Thoracic aorta (tissue), 2 donors: ENCODE measurements around the gene CNOT9. TPM values are rescaled to one million over a fixed set of nuclear protein-coding genes. Genes with fewer than 3 reads are reported as not detected.
"Not testable (repeated sequence)": the region's sequence is repeated elsewhere in the genome, so short reads cannot be mapped to it uniquely, and the experiment has no call there.

Experiments used
- ATAC-seq: fragments of 150-250 bp; one replicate; pipeline ENCODE4 v1.8.0; 2017; ENCODE audit warnings: low read depth; ENCODE audit not compliant: insufficient number of reproducible peaks, low FRiP score
- DNase-seq: peaks from one replicate; pipeline ENCODE4 v3.0.0-alpha.2; 2020; ENCODE audit warnings: low spot score
- H3K27ac ChIP-seq, 2 donors: fragments of 200-600 bp; sonication (generic); 1 replicate in 1 of 2; 2 replicates in 1 of 2; pipeline ENCODE4 v1.5.1; 2016; ENCODE audit warnings: mild to moderate bottlenecking in 2 of 2, moderate library complexity in 2 of 2
- H3K27me3 ChIP-seq: fragments of 200-600 bp; sonication (generic); replicated peaks from 2 replicates; pipeline ENCODE4 v1.6.0; 2016; ENCODE audit warnings: mild to moderate bottlenecking; ENCODE audit not compliant: insufficient read depth
- H3K36me3 ChIP-seq: fragments of 200-600 bp; sonication (generic); one replicate; pipeline ENCODE4 v1.5.1; 2016
- H3K4me1 ChIP-seq, 2 donors: fragments of 200-600 bp; sonication (generic); 1 replicate in 1 of 2; 2 replicates in 1 of 2; pipeline versions ENCODE4 v1.5.1 to v1.6.0; 2016; ENCODE audit warnings: low read depth in 2 of 2, mild to moderate bottlenecking in 1 of 2; ENCODE audit not compliant: control insufficient read depth in 1 of 2
- H3K4me3 ChIP-seq: fragments of 200-600 bp; sonication (generic); 2 replicates; pipeline ENCODE4 v1.5.1; 2016; ENCODE audit warnings: mild to moderate bottlenecking
- H3K9me3 ChIP-seq: fragments of 200-600 bp; sonication (generic); 2 replicates; pipeline ENCODE4 v1.5.1; 2016
- CTCF ChIP-seq: fragments of 200-600 bp; sonication (generic); IDR thresholded peaks from one replicate; pipeline ENCODE4 v1.5.1; 2019; ENCODE audit warnings: antibody characterized with exemption
- total RNA-seq, 2 donors: library from RNA; depleted of rRNA; stranded (reverse); fragments of >200 nt; gene quantifications; one replicate each; pipeline versions ENCODE4 v1.1.0 to v1.2.3, GENCODE V29; 2016

CNOT9 gene
- 10 to 100 TPM; 33.7 to 59.5 TPM for total RNA-seq

- H3K4me1 ChIP-seq, result peaks cover 24 to 31% of the 10 kb centered on the region in 2 donors
- H3K4me3 ChIP-seq, result peak within 1 kb of the TSS; percentile 89
- peak within 1 kb of the TSS; percentile 84 to 90 for H3K27ac ChIP-seq
- peak; percentile 97 for DNase-seq
- no peaks in the 10 kb centered on the region for H3K9me3 ChIP-seq
- peaks cover 3% of the 10 kb centered on the region for H3K36me3 ChIP-seq
- no peak for TF ChIP-seq CTCF
- H3K27me3 ChIP-seq, result no peaks in the 10 kb centered on the region
- ATAC-seq, result peak; percentile 94
Observed at GRCh38 chr2:218568190-218569037, at the start of gene CNOT9, which contains the start of gene USP37. Gene CNOT9 (plus strand): TSS chr2:218568839. CDS start chr2:218568955, 116 bp downstream. Gene USP37 (minus strand): TSS chr2:218568351. CDS start chr2:218558653, 9,698 bp downstream.

- no peaks in the 10 kb centered on the region for H3K4me1 ChIP-seq
- H3K27ac ChIP-seq, result no peak overlapping the region
- DNase-seq (no peak), ATAC-seq (no peak)
- no peak overlapping the region for H3K4me3 ChIP-seq
- no peak for TF ChIP-seq CTCF
- H3K27me3 ChIP-seq, result no peaks in the 10 kb centered on the region
- H3K36me3 ChIP-seq, result peaks cover 9% of the 10 kb centered on the region
- H3K9me3 ChIP-seq, result no peaks in the 10 kb centered on the region
Observed at GRCh38 chr2:218518876-218519275, 49.8 kb upstream of the CNOT9 start.

- ATAC-seq (no peak), DNase-seq (no peak)
- H3K4me3 ChIP-seq, result no peak overlapping the region
- TF ChIP-seq CTCF, result no peak
- no peak overlapping the region for H3K27ac ChIP-seq
- no peaks in the 10 kb centered on the region for H3K27me3 ChIP-seq
- H3K4me1 ChIP-seq, result no peaks in the 10 kb centered on the region
- peaks cover 22% of the 10 kb centered on the region for H3K36me3 ChIP-seq
- H3K9me3 ChIP-seq, result no peaks in the 10 kb centered on the region
Observed at GRCh38 chr2:218523651-218524050, 45.0 kb upstream of the CNOT9 start.

- H3K27ac ChIP-seq, ATAC-seq, H3K4me3 ChIP-seq, DNase-seq, H3K4me1 ChIP-seq, H3K9me3 ChIP-seq, H3K27me3 ChIP-seq: not testable (repeated sequence)
- H3K36me3 ChIP-seq, result peaks cover 25% of the 10 kb centered on the region
Observed at GRCh38 chr2:218528409-218528808, 40.2 kb upstream of the CNOT9 start.

GRCh38 chr2:218529990-218530389 is 38.6 kb upstream of the CNOT9 start:
- no peaks in the 10 kb centered on the region for H3K4me1 ChIP-seq

More at GRCh38 chr2:218529990-218530389, 38.6 kb upstream of the CNOT9 start:
- no peak overlapping the region for H3K4me3 ChIP-seq
- no peak for ATAC-seq
- no peaks in the 10 kb centered on the region for H3K27me3 ChIP-seq
- peaks cover 29% of the 10 kb centered on the region for H3K36me3 ChIP-seq
- no peak overlapping the region for H3K27ac ChIP-seq
- DNase-seq, result no peak
- H3K9me3 ChIP-seq, result no peaks in the 10 kb centered on the region
- TF ChIP-seq CTCF, result no peak
